IMR-90 (cell line): ENCODE measurements around the gene PODXL2.

Experiments used
- BHLHE40 ChIP-seq: fragments of 150-350 bp; IDR thresholded peaks from 2 replicates; pipeline ENCODE4 v1.6.1; 2016; ENCODE audit warnings: mild to moderate bottlenecking, low read depth, low read length
- CEBPB ChIP-seq: IDR thresholded peaks from 2 replicates; pipeline ENCODE4 v1.6.1; 2012; ENCODE audit warnings: low read depth, low read length, improper control_type of control experiment
- FOS ChIP-seq: fragments of 150-350 bp; IDR thresholded peaks from 2 replicates; pipeline ENCODE4 v1.6.1; 2016; ENCODE audit warnings: low read depth, low read length
- MAFK ChIP-seq: IDR thresholded peaks from 2 replicates; pipeline ENCODE4 v1.6.1; 2012; ENCODE audit warnings: low read depth, low read length, improper control_type of control experiment
- POLR2A ChIP-seq: IDR thresholded peaks from 2 replicates; pipeline ENCODE4 v1.6.1; 2012; ENCODE audit warnings: mild to moderate bottlenecking, low read depth, low read length
- RAD21 ChIP-seq: IDR thresholded peaks from 2 replicates; pipeline ENCODE4 v1.6.1; 2012; ENCODE audit warnings: low read length, improper control_type of control experiment
- RCOR1 ChIP-seq: IDR thresholded peaks from 2 replicates; pipeline ENCODE4 v1.6.1; 2012; ENCODE audit warnings: mild to moderate bottlenecking, low read length, improper control_type of control experiment; ENCODE audit not compliant: insufficient replicate concordance
- USF2 ChIP-seq: fragments of 150-350 bp; IDR thresholded peaks from 2 replicates; pipeline ENCODE4 v1.6.1; 2017; ENCODE audit warnings: mild to moderate bottlenecking, antibody characterized with exemption, low read length, low read depth
- TF ChIP-seq, protein P1 (sequence below): conservative IDR thresholded peaks from 2 replicates; pipeline ENCODE4 v1.5.1; 2012; ENCODE audit warnings: mild to moderate bottlenecking, low read depth, low read length, improper control_type of control experiment

- no peak for TF ChIP-seq POLR2A
- TF ChIP-seq, protein P1, sequence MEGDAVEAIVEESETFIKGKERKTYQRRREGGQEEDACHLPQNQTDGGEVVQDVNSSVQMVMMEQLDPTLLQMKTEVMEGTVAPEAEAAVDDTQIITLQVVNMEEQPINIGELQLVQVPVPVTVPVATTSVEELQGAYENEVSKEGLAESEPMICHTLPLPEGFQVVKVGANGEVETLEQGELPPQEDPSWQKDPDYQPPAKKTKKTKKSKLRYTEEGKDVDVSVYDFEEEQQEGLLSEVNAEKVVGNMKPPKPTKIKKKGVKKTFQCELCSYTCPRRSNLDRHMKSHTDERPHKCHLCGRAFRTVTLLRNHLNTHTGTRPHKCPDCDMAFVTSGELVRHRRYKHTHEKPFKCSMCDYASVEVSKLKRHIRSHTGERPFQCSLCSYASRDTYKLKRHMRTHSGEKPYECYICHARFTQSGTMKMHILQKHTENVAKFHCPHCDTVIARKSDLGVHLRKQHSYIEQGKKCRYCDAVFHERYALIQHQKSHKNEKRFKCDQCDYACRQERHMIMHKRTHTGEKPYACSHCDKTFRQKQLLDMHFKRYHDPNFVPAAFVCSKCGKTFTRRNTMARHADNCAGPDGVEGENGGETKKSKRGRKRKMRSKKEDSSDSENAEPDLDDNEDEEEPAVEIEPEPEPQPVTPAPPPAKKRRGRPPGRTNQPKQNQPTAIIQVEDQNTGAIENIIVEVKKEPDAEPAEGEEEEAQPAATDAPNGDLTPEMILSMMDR: no peak
- TF ChIP-seq USF2: no peak
- no peak for TF ChIP-seq BHLHE40
- no peak for TF ChIP-seq CEBPB
- TF ChIP-seq RAD21: no peak
- no peak for TF ChIP-seq RCOR1
- TF ChIP-seq MAFK: no peak
- no peak for TF ChIP-seq FOS
These were observed 49.9 kb downstream of the PODXL2 start for GRCh38 chr3:127678611-127679533.
